Femur (tissue), 1 donor: ENCODE data around the gene COL23A1.
"Not testable (repeated sequence)": the region's sequence is repeated elsewhere in the genome, so short reads cannot be mapped to it uniquely, and the experiment has no call there.

Experiments used
- DNase-seq: peaks from one replicate; pipeline ENCODE4 v3.0.0-alpha.2; 2017

The COL23A1 gene

DNA sequence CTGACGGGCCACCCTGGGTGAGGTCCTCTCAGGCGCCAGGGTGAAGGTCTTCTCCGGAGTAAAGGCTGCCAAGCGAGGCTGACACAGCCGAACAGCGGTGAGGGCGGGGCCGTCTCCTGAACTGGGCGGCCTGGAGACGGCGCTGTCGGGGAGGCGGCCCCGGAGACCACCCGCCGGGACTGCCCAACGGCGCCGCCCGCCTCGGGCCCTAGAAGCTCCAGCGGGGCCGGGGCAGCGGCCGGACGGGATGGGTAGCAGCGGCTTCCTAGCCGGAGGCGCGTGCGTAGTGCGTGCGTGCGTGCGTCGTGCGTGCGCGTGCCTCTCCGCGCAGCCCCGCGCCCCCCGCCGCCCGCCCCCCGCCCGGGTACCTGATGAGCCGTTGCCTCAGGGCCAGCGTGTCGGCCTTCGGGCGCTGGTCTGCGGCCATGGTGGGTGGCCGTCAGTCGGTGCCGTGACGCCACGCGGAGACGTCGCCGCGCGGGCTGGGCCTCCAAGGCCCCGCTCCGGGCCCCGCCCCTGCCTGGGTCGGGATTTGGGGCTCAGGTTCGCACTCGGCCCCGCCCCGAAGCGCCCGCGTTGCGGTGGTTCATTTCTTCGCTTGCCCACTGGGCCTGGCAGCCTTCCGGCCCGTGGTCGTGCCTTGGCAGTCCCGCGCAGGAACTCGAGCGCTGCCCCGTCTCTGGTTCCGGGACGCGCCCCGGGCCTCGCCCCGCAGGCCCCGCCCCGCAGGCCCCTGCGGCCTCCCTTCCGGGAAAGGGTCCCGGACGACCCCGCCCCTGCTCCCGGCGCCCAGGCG lies 357.9 kb downstream of the COL23A1 start, which contains the start of gene PHYKPL:
TSS of gene PHYKPL (minus strand) at position 679 of the 796 bp plus-strand sequence. CDS start at position 427, 252 bp downstream.
- peak; percentile 86 for DNase-seq

GRCh38 chr5:178231539-178232123 lies 358.6 kb downstream of the COL23A1 start:
- no peak for DNase-seq

GRCh38 chr5:178230879-178231538 lies 359.2 kb downstream of the COL23A1 start:
- DNase-seq: peak; percentile 36

- peak; percentile 13 for DNase-seq
These were observed 360.3 kb downstream of the COL23A1 start for GRCh38 chr5:178229861-178230260.

GRCh38 chr5:178229111-178229510 lies 361.1 kb downstream of the COL23A1 start:
- DNase-seq: not testable (repeated sequence)

- DNase-seq: no peak
These were observed 361.6 kb downstream of the COL23A1 start for GRCh38 chr5:178228609-178229008.

DNA sequence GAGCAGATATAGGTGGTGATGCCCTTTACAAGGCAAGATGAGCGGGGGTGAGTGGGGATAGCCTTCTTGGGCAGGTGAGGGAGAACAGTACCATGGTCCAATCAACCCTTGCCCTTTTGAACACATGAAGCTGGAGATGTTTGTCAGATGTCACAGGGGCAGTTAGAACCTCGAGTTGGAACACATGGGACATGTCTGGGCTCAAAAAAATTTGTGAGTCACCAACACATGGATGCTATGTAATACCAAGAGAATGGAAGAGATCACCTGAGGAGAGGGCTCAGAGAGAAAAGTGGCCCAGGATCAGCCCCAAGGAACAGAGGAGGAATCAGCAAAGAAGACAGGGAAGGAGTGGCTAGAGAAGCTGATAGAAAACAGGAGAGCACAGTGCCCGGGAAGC lies 362.3 kb downstream of the COL23A1 start:
- no peak for DNase-seq

- no peak for DNase-seq
These were observed 363.0 kb downstream of the COL23A1 start for GRCh38 chr5:178227138-178227659.

- DNase-seq: no peak
These were observed 365.0 kb downstream of the COL23A1 start for GRCh38 chr5:178225174-178225573.

GRCh38 chr5:178224403-178224802 lies 365.8 kb downstream of the COL23A1 start:
- DNase-seq: no peak

- no peak for DNase-seq
These were observed 366.3 kb downstream of the COL23A1 start for GRCh38 chr5:178223828-178224335.

DNA sequence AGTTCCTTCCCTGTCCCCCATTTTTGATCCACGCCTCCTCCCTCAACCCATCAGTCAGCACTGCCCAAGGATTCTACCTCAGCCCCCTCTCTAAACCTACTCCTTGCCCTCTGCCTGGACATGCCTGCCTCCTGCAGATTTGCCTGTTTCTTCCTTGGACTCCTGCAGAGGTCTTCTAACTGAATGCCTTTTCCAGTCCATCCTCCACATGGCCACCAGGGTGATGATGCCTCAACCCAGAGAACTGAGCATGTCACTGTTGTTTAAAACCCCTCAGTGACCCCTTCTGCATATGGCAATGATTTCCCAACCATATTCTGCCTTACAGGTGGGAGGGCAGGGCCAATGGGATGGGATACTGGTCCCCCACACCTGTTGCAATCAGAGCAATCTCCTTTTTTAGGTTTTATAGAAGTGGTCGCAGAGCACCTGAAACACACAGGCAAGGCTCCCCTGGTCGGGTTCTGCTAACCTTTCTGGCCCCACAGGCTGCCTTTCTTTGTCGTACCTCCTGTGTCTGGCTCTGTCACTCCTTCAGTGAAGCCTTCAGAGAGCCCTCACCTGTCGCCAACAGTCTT lies 366.9 kb downstream of the COL23A1 start:
- no peak for DNase-seq

- no peak for DNase-seq
These were observed 367.9 kb downstream of the COL23A1 start for GRCh38 chr5:178222292-178222691.

- peak; percentile 11 for DNase-seq
These were observed 368.3 kb downstream of the COL23A1 start for GRCh38 chr5:178221853-178222252.

DNA sequence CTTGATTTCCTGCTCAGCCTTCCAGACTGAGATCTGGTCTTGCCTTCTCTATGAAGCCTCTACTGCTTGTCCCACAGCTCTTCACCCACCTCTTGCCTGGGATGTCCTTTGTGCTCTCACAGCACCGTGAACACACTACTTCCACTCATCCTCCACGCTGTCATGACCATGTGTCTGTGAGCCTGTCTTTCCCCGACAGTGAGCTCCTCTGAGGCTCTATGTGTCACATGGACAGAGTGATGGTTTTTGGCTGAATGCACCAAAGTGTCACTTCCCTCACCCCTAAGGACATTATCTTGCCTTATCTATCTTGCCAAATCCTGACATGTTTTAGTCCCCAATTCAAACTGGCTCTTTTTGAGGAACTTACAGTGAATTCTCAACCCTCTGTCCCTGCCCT lies 368.9 kb downstream of the COL23A1 start:
- no peak for DNase-seq

DNA sequence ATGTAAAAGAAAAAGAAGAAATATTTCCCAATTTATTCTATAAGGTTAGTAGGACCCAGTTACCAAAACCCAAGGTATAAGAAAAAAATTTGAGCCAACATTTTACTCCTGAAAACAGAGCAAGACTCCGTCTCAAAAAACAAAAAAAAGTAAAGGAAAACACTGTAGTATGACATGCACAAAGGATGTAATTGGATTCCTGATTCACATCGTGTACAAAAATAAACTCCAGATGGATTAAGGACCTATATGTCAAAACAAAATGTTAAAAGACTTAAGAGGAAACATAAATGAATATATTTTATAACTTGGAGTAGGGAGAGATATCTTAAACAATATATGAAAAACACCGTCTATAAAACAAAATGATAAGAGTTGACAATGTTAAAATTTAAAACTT lies 371.4 kb downstream of the COL23A1 start:
- DNase-seq: no peak

- no peak for DNase-seq
These were observed 371.9 kb downstream of the COL23A1 start for GRCh38 chr5:178218237-178218776.

- no peak for DNase-seq
These were observed 373.4 kb downstream of the COL23A1 start for GRCh38 chr5:178216779-178217178.

DNA sequence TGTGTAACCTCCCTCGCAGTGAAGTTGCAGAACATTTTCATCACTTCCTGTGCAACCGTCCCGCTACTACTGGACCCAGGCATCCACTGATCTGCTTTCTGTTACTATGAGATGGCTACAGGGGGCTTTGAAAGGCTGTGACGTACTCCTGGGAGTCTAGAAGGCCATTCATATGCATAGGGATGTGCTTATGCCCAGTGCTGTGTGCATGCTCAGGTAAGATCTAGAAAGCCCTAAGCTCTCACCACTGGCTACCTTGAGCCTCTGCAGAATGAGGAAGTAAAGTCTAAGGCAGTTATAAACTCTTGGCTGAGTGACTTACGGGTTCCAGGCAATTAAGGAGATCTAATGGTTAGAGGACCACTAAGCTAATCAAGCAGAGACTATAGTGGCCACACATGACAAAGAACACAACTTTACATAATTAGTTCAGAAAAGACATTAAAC lies 374.1 kb downstream of the COL23A1 start:
- DNase-seq: no peak

DNA sequence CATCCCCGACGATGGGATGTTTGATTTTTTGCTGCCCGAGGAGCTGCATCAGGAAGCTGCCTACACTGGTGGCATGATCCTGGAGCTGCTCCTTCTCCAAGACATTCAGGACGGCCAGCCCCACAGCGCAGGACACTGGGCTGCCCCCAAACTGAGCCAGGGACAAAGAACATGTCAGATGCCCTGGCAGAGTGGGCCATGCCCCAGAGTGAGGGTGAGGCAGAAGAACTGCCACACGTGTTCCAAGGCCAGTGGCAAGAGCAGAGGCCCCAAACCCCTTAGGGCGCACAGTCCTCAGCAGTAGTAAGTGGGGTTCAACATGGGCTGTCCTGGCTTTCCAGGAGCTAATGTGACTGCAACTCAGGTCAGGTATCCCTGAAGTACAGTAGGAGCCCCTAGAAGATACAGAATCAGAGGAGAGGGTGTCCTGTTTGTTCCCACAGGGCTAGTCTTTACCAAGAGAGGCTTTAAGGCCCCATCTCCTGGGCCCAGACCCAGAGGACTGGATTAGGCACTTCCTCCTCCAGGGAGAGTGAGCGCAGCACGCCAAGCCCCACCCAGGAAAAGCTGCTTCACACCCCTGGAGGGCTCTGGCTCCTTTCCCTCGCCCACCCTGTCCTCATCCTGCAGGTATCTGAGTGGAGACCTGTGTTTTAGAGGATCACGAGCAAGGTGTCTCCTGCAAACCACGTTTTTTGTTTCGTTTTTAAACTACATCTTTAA lies 374.8 kb downstream of the COL23A1 start:
- DNase-seq: no peak

DNA sequence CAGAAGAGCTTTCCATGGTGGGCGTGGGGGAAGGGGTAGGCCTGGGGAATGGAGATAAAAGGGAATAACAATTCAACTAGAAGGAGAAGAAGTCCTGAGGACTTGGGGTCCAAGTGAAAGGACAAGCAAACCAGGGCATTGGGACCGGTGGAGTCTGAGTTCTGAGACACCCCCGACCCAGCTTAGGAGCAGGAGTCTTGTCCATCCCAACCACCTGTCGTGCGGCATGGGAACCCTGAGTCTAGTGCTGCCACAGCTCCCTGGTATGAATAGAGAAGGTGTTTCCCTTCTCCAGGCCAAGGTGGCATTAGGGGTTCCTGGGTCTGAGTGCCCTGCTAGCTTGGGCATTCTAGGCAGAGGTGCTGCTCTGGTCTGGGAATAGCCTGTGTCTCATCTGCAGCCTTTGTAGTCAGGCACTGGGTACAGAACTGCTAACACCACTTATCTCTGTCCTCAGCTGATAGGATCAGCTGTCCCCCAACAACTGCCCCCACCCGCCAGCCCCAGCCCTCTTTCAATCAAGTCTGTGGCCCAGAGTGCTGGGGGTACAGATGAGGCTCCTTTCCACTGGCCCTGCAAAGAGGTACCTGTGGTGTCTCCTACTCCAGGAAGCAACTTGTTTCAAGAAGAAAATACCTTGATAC lies 375.9 kb downstream of the COL23A1 start:
- DNase-seq: no peak
